Transverse colon (tissue), 4 donors: Measurements from ENCODE around the gene BOK.

Source experiments
- CTCF ChIP-seq, 5 experiments: fragments of 200-600 bp in 3 of 5; fragments of 450-650 bp in 2 of 5; sonication (generic) in 3 of 5; IDR thresholded peaks; 1 replicate in 2 of 5; 2 replicates in 3 of 5; pipeline ENCODE4 v1.5.1; 2016 to 2017; ENCODE audit warnings: antibody characterized with exemption in 5 of 5, inconsistent platforms in 3 of 5, mild to moderate bottlenecking in 2 of 5, moderate library complexity in 1 of 5
- POLR2AphosphoS5 ChIP-seq, 3 donors: sonication (generic); formaldehyde crosslinking; IDR thresholded peaks; one replicate each; pipeline ENCODE4 v1.6.1; 2016; ENCODE audit warnings: antibody characterized with exemption in 3 of 3

- TF ChIP-seq CTCF (IDR thresholded peaks at IDR 0.05) (peak in 2 of 5 experiments; percentile 18), POLR2AphosphoS5 (IDR thresholded peaks at IDR 0.05) (no peak)
Observed at GRCh38 chr2:241598487-241598886, 39.9 kb downstream of the BOK start.
